NCI-H2029 (cell line): ENCODE data around the gene RPE65.
"Not testable (repeated sequence)": the region's sequence is repeated elsewhere in the genome, so short reads cannot be mapped to it uniquely, and the experiment has no call there.

Source experiments
- DNase-seq: peaks from one replicate; lab custom pipeline; 2025; lab: John Stamatoyannopoulos, UW

Gene RPE65

DNA sequence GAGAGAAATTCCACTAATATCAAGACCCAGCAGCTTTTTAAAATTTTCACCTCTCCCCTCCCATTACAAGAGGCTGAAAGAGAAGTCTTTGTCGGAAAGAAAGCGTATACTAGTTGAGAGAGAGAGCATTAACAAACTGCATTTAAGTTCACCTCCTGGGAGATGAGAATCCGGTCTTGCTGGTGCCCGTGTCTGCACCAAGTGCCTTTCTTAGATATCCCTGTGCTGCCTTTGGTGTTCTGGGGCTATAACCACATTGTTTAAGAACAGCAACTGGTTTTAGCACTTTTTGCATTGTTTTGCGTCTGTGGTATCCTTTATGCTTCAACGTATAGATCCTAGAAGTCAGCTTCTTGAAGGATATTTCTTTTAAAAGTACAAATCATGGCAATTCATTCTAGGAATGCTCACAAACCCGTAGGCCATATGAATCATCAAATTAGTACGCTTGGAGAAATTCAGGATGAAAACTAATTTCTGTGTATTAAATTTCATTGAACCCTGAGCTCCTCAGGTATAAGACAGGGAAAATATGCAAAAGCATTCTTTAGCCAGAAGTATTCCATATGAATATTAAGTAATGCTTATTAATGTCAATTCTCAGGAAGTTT is 3.4 kb upstream of the RPE65 start:
- DNase-seq: no peak

DNA sequence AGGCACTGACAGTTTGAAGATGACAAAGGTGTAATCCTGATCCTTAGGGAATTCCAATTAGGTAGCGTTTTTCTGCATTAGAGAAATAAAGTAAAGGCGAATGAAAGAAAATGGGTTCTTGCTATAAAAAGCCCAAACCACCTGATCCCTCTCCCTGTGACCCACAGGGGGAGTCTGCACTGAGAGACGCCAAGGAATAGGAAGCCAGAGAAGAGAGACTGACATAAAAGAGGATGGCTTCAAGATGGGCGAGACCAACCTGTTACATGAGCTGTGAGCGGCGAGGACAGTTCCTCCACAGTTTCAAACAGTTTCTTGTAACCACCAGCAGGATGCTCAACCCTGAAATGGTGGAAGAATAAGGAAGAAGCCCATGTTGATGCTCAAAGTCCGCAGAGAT is 1.4 kb downstream of the RPE65 start:
- no peak for DNase-seq

DNA sequence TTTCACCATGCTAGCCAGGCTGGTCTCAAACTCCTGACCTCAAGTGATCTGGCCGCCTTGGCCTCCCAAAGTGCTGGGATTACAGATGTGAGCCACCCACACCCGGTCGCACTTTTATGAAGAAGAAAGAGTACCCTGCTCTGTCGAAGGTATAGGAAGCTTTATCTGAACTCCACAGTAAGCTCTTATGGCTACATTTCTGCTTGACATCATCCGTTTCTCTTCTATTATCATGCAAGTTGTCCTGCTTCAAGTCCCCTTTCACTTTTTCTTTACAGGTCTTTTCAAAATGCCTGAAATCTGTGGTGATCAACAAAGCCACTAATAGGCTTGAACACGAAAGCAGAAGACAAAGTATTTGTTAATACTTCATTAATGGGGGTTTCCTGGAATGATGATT is 4.0 kb downstream of the RPE65 start:
- no peak for DNase-seq

DNA sequence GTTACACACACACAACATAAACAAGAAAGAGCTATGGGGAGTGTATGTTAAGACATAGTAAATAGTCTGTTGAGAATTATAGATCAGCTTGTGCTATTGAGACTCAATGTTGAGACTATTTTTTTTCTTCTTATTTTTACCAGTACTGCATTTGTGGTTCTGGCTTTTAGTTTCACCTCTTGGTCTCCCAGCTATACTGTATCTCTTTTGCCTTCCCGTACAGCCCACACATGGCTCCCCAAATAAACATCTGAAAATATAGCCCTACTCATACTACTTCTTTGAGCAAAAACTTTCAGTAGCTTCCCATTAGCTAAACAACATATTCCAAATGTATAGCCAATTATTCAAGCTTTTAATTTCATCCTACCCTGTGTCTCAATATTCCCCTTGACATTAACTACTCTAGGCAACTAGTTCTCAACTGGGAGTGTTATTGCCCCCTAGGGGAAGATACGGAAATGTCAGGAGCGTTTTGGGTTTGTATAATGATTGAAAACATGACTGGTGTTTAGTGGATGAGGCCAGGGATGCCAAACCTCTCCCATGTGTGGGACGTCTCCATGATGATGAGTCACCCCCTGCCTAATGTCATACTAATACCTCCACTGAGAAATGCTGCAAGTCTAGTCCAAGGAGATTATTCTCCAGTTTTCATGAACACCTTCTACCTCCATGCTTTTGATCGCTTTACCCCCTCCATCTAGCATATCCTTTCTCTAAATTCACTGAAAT is 6.8 kb downstream of the RPE65 start:
- no peak for DNase-seq

DNA sequence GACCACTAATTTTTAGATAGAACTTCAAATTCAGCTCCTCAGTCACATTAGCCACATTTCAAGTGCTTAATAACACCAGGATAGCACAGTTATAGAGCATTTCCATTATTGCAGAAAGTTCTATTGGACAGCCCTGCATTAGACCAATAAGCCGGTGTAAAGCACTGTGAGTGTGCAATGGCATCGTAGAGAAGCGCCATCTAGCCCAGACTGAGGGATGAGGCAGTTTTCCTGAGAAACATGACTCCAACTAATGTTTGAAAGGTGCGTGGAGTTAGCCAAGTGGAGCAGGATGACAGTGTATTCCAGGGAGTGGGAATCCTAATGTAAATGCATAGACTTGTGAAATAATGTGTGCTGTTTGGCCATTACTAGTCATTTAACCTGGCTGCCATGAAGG is 7.7 kb downstream of the RPE65 start:
- DNase-seq: no peak

DNA sequence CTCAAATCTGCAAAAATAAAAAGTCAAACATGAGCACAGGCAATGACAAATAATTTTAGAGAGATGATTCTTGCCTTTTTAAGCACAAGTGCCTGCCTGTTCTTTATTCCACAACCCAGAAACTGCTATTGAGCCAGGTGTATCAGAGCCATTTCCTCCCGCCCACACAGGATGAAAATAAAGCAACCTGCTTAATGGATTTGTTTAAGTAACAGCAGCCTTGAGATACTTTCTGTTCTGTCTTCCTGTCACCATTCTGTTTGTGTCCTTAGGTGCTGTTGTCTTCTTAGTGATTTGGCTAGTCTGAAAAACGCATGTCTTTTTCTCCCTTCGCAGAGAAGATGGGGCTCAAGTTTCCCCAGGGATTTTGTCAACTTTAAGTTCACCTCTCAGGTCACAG is 11.4 kb downstream of the RPE65 start:
- DNase-seq: no peak

DNA sequence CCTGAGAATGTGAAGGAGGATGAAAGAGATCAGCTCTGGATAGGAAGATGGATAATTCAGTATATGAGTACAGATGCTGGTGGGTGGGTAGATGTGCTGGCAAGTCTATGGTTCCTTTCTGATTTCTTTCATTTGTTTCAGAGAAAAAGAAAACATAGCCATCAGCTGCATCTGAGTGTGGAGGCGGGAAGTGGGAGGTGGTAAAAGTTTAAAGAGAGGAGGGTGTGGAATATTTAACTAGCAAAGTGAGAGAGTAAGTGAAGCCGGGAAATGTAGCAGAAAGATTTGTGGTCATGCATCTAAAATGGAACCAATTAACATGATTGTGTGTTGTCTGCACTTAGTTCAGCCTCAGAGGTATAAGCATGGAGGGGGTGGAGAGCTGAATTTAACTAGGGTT is 16.4 kb downstream of the RPE65 start:
- no peak for DNase-seq

DNA sequence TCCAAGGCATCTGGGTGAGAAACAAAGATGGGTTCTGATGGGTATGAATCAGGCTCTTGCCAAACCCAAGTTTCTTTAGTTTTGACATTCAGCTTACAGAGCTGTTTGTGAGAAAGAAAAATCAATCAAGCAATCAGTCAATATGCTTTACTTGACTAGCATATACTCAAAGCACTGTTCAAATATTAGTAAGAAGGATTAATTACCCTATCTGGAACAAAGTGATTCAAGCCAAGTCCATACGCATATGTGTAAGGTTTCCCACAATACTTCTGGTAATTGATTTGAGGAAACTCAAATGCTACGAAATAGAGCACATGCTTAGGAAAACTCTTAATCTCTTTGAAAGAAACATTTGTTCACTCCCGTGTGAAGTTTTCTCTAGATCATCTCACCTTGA is 18.7 kb downstream of the RPE65 start:
- DNase-seq: no peak

DNA sequence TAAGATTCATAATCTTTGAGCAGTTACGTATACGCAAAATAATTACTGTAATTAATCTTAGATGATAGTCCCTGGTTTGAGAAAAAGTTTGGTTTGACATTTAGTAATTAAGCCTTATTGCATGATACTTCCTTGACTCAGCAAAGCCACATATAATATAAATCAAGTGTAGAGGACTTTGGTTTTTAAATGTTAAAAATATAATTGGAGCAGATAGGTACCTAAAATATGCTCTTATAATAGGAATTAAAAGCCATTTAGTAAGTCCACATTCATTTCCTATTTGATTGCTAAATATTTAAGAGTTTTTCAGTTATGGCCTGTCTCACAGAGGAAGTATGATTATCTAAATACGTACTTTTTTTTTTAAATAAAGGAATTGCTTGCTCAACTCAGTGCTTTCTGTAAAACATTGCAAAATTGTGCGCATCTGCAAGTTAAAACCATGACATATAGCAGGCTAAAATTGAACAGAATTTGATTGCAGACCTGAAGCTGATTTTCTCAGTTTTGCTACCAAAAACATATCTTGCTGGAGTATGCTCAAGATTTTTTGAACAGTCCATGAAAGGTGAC is 20.4 kb downstream of the RPE65 start:
- DNase-seq: no peak

DNA sequence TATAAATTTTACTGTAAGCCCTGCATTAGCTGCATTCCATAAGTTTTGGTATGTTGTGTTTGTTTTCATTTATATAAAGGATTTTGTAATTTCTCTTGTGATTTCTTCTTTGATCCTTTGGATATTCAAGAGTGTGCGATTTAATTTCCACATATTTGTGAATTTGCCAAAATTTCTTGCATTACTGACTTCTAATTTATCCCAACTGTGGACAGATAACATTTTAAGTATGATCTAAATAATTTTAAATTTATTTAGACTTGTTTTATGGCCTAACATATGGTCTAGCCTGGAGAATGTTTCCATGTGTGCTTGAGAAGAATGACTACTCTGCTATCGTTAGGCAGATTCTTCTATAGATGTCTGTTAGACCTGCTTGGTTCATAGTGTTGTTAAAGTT is 23.2 kb downstream of the RPE65 start:
- DNase-seq: no peak

DNA sequence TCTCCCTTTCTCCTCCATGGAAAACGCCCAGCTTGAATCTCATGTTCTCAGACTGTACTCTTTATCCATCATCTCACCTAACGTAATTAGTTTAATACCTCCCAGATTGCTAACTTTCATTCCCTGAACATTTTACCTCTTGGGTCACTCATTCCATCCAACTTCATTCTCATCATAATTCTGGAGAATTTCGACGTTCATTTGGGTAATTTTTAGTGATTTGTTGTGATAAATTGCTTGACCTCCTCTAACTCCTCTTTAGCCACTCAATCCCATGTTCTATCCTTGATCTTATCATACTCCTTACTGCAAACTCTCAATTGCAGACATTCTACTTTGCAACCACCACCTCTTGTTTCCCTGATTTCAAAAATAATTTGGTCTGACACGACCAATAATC is 28.4 kb downstream of the RPE65 start:
- DNase-seq: no peak

DNA sequence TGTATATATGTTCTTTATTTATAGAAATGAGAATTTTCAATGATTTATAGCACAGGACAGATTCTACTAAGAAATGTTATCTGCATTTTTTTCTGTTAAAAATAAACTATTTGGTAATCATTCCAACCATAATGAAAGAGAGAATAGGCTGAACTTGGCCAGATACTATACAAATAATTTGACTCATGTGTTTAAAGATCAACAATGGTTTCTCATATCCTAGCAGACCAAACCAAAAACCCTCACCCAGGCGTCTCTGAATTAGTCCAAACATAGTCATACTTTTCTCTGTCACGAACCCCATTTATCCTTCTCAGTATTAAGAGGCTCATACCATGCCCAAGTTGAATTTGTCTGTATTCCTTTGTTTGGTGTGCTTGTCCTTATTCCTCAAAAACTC is 40.3 kb downstream of the RPE65 start:
- DNase-seq: no peak

DNA sequence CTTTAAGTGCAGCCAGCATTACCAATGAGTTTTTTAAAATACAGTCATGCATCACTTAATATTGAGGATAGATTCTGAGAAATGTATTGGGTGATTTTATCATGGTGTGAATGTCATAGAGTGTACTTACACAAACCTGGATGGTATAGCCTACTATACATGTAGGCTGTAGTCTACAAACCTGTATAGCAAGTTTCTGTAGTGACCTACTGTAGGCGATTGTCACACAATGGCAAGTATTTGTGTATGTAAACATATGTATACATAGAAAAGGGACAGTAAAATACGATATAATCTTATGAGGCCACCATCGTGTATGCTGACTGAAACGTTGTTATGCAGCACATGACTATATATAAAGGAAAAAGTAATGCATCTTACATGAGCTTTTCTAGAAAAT is 48.2 kb downstream of the RPE65 start:
- no peak for DNase-seq

DNA sequence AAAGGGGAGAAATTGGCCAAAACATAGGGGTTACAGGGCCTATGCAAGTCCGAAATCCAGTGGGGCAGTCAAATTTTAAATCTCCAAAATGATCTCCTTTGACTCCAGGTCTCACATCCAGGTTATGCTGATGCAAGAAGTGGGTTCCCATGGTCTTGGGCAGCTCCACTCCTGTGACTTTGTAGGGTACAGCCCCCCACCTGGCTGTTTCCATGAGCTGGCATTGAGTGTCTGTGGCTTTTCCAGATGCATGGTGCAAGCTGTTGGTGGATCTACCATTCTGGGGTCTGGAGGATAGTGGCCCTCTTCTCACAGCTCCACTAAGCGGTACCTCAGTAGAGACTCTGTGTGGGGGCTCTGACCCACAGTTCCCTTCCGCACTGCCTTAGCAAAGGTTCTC is 54.2 kb downstream of the RPE65 start:
- not testable (repeated sequence) for DNase-seq

DNA sequence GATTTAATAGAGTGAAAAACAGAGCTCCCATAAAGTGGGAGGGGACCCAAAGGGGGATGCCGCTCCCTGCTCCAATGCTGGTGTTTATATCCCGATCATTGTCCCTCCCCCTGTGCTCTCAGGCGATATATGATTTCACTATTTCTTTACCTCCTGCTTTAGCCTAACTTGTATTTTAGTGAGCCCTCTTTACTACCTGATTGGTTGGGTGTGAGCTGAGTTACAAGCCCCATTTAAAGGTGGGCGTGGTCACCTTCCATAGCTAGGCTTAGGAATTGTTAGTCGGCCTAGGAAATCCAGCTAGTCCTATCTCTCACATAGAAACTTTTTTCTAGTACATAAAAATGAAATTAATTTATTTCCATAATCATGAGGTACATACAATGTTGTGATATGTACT is 57.3 kb downstream of the RPE65 start:
- DNase-seq: not testable (repeated sequence)

DNA sequence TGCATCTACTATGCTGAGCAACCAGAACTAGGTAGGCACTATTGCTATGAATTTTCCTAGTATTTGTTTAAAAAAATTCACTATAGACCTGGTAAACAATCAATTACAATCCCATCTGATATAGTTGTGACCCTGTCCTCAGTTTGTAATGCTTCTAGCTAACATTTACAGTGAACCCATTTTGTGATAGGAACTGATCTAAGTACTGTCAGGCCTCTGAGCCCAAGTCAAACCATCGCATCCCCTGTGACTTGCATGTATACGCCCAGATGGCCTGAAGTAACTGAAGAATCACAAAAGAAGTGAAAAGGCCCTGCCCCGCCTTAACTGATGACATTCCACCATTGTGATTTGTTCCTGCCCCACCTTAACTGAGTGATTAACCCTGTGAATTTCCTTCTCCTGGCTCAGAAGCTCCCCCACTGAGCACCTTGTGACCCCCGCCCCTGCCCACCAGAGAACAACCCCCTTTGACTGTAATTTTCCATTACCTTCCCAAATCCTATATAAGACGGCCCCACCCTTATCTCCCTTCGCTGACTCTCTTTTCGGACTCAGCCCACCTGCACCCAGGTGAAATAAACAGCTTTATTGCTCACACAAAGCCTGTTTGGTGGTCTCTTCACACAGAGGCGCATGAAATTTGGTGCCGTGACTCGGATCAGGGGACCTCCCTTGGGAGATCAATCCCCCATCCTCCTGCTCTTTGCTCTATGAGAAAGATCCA is 63.8 kb downstream of the RPE65 start:
- not testable (repeated sequence) for DNase-seq

DNA sequence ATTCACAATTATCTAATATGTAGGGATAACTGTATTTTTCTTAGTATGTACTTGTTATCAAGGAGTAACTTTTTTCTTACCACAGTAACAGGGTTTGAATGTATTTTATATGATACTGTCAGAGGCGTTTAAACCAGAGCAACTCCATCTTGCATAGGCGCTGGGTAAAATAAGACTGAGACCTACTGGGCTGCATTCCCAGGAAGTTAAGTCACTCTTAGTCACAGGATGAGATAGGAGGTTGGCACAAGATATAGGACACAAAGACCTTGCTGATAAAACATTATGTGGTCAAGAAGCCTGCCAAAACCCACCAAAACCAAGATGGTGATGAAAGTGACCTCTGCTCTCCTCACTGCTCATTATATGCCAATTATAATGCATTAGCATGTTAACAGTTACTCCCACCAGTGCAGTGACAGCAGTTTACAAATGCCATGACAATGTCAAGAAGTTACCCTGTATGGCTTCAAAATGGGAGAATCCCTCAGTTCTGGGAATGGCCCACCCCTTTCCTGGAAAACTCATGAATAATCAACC is 64.8 kb downstream of the RPE65 start:
- no peak for DNase-seq

DNA sequence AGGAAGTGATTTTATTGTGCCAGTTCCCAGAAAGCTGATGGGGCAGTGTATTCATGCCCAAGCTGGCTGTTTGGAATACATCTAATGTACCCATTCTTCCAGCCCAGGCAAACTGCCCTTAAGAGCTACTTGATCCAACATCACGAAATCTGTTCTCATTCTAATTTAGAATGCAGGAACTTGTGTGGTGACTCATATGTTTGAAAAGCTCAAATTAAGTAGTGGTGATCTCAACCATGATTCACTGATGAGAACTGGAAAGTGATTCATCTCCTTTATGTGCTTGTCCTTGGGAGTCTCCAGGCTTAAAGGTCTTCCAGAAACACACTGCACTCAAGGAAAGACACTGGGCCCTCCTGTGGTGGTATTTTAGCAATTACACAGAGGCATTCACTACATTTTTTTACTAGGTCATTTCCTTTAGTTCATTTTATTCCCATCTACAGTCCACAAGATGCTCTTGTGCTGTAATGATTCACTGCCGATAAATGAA is 65.4 kb downstream of the RPE65 start:
- no peak for DNase-seq

DNA sequence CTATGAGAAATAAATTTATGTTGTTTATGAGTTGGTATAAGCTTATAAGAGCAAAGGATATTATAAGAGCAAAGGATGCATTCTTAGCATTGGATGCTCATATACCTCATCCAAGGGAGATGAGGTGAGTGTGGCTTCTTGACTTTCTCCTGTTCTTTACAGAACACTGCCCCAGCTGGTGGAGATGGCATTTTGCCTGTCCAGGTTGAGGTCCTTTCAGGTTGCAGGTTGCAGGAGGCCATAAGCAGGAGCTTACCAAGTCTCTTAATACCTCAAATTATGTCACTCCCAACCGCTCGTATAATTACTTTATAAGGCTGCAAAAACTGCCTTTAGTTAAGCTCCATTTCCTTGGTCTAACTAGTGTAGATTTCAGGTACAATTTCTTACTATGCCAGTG is 66.7 kb downstream of the RPE65 start:
- no peak for DNase-seq

DNA sequence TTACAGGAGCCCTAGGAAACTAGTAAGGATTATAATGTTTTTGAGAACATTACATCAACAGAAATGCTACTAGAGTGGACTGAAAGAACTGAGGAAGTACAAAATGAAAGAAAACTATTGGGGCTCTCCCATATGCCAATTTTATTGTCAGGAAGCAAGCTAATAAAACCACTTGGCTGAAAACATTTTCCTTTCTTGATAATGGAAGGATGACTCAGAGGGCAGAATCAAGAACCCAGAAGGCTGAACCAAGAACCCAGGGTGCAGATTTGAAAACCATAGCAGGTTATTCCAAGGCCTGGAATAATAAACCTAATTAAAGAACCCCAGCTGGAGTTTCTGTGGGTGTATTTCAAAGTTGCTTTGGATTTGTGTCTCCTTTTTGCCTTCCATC is 70.7 kb downstream of the RPE65 start:
- no peak for DNase-seq
